ENCODE data around the gene MEGF6. TPM values are rescaled to one million over a fixed set of nuclear protein-coding genes. Genes with fewer than 3 reads are reported as not detected.

MEGF6 gene
- total RNA-seq, 1 donor from 2014 or later: 1.3 TPM

- TF ChIP-seq CTCF (IDR thresholded peaks at IDR 0.05; ENCODE audit: insufficient read depth, low read length, severe bottlenecking): no peak
- Histone ChIP-seq H3K4me3 (ENCODE audit: low read depth, low read length) (no peak overlapping the region), H3K27me3 (ENCODE audit: control insufficient read depth, insufficient read depth, low read length) (peaks cover 3% of the 10 kb centered on the region), H3K36me3 (ENCODE audit: control insufficient read depth, insufficient read depth, low read length) (no peaks in the 10 kb centered on the region)
- FAIRE-seq: no peak
- DNase-seq (ENCODE audit: low read depth): no peak
Measured at GRCh38 chr1:3551711-3552110, 59.6 kb downstream of the MEGF6 start.

- Histone ChIP-seq H3K36me3 (ENCODE audit: control insufficient read depth, insufficient read depth, low read length) (no peaks in the 10 kb centered on the region), H3K27me3 (ENCODE audit: control insufficient read depth, insufficient read depth, low read length) (peaks cover 3% of the 10 kb centered on the region), H3K4me3 (ENCODE audit: low read depth, low read length) (no peak overlapping the region)
- FAIRE-seq: no peak
- no peak for TF ChIP-seq CTCF (IDR thresholded peaks at IDR 0.05; ENCODE audit: insufficient read depth, low read length, severe bottlenecking)
- no peak for DNase-seq (ENCODE audit: low read depth)
Measured at GRCh38 chr1:3551290-3551678, 60.0 kb downstream of the MEGF6 start.

GRCh38 chr1:3550511-3551289 is 60.6 kb downstream of the MEGF6 start:
- DNase-seq (ENCODE audit: low read depth) (no peak), FAIRE-seq (no peak)
- Histone ChIP-seq H3K36me3 (ENCODE audit: control insufficient read depth, insufficient read depth, low read length) (no peaks in the 10 kb centered on the region), H3K4me3 (ENCODE audit: low read depth, low read length) (no peak overlapping the region), H3K27me3 (ENCODE audit: control insufficient read depth, insufficient read depth, low read length) (peaks cover 1% of the 10 kb centered on the region)
- TF ChIP-seq CTCF (IDR thresholded peaks at IDR 0.05; ENCODE audit: insufficient read depth, low read length, severe bottlenecking): no peak

- Histone ChIP-seq H3K4me3 (ENCODE audit: low read depth, low read length) (no peak overlapping the region), H3K27me3 (ENCODE audit: control insufficient read depth, insufficient read depth, low read length) (peaks cover 1% of the 10 kb centered on the region), H3K36me3 (ENCODE audit: control insufficient read depth, insufficient read depth, low read length) (no peaks in the 10 kb centered on the region)
- TF ChIP-seq CTCF (IDR thresholded peaks at IDR 0.05; ENCODE audit: insufficient read depth, low read length, severe bottlenecking): no peak
- FAIRE-seq (no peak), DNase-seq (ENCODE audit: low read depth) (no peak)
Measured at GRCh38 chr1:3548895-3549294, 62.4 kb downstream of the MEGF6 start.

GRCh38 chr1:3548156-3548893 is 63.0 kb downstream of the MEGF6 start:
- TF ChIP-seq CTCF (IDR thresholded peaks at IDR 0.05; ENCODE audit: insufficient read depth, low read length, severe bottlenecking): no peak
- Histone ChIP-seq H3K36me3 (ENCODE audit: control insufficient read depth, insufficient read depth, low read length) (no peaks in the 10 kb centered on the region), H3K4me3 (ENCODE audit: low read depth, low read length) (no peak overlapping the region), H3K27me3 (ENCODE audit: control insufficient read depth, insufficient read depth, low read length) (peaks cover 1% of the 10 kb centered on the region)
- FAIRE-seq (no peak), DNase-seq (ENCODE audit: low read depth) (no peak)
